GM12878 (cell line): ENCODE results near the gene CFDP1. TPM values are rescaled to one million over a fixed set of nuclear protein-coding genes. Genes with fewer than 3 reads are reported as not detected.

Source experiments
- ATAC-seq: fragments of 200-7000 bp; cut with Tn5 transposase; 3 replicates; pipeline ENCODE4 v1.9.1; 2020; ENCODE audit warnings: mild to moderate bottlenecking, moderate library complexity
- BruUV-seq: library from RNA; stranded (reverse); fragments of 400-500 nt; replicated peaks from 2 replicates; lab custom pipeline; 2021; lab: Mats Ljungman, UMichigan
- CTCF ChIA-PET: fragments of 300-600 bp; sonication (Branson Sonifier 250); formaldehyde crosslinking; extraction: SDS; loops from one replicate; lab custom pipeline; 2021; ENCODE audit warnings: inconsistent platforms; lab: Yijun Ruan, JAX
- POLR2A ChIA-PET: fragments of 350-600 bp; formaldehyde crosslinking; extraction: SDS; loops from one replicate; lab custom pipeline; 2021; ENCODE audit warnings: inconsistent platforms; lab: Charles Lee
- RAD21 ChIA-PET: fragments of 300-600 bp; sonication (Branson Sonifier 250); formaldehyde crosslinking; loops from one replicate; lab custom pipeline; 2023; ENCODE audit warnings: antibody characterized with exemption; ENCODE audit not compliant: unreplicated experiment; lab: Charles Lee
- SMC1A ChIA-PET: fragments of 300-600 bp; sonication (Branson Sonifier 250); formaldehyde crosslinking; loops from one replicate; lab custom pipeline; 2023; ENCODE audit not compliant: unreplicated experiment, uncharacterized antibody; lab: Charles Lee
- DNase-seq: peaks from one replicate; pipeline ENCODE4 v3.0.0-alpha.2; 2011; ENCODE audit warnings: low read depth, low spot score
- FAIRE-seq: peaks from 3 replicates; lab custom pipeline; 2011; peaks lifted over from hg19 to GRCh38; lab: Jason Lieb, UNC
- H2AFZ ChIP-seq: 2 replicates; pipeline ENCODE4 v1.6.0; 2011; ENCODE audit warnings: low read depth, low read length, control low read depth; ENCODE audit not compliant: control insufficient read depth
- H3K27ac ChIP-seq: 2 replicates; pipeline ENCODE4 v1.5.1; 2011; ENCODE audit warnings: control low read depth; ENCODE audit not compliant: control insufficient read depth, insufficient read depth
- H3K27me3 ChIP-seq, 2 experiments: replicated peaks in 1 of 2; 2 replicates each; pipeline versions ENCODE4 v1.6.0 to v1.6.1; 2011; ENCODE audit warnings: low read length in 1 of 2; ENCODE audit not compliant: control insufficient read depth in 2 of 2, insufficient read depth in 2 of 2
- H3K36me3 ChIP-seq, 2 experiments: 2 replicates each; pipeline ENCODE4 v1.5.1; 2011; ENCODE audit warnings: low read length in 1 of 2; ENCODE audit not compliant: control insufficient read depth in 2 of 2, insufficient read depth in 2 of 2
- H3K4me1 ChIP-seq: 2 replicates; pipeline ENCODE4 v1.6.1; 2011; ENCODE audit warnings: mild to moderate bottlenecking, low read length, moderate library complexity, mixed read lengths; ENCODE audit not compliant: control insufficient read depth, insufficient read depth
- H3K4me2 ChIP-seq: 2 replicates; pipeline ENCODE4 v1.6.0; 2011; ENCODE audit warnings: control low read depth; ENCODE audit not compliant: control insufficient read depth, insufficient read depth
- H3K4me3 ChIP-seq: fragments of 200-600 bp; sonication (generic); 2 replicates; pipeline ENCODE4 v1.5.1; 2016
- H3K79me2 ChIP-seq: 2 replicates; pipeline ENCODE4 v1.6.0; 2011; ENCODE audit warnings: low read length; ENCODE audit not compliant: control insufficient read depth, insufficient read depth
- H3K9ac ChIP-seq: 2 replicates; pipeline ENCODE4 v1.8.0; 2011; ENCODE audit warnings: low read length, control low read depth, mixed read lengths; ENCODE audit not compliant: control insufficient read depth, insufficient read depth
- H3K9me3 ChIP-seq: replicated peaks from 3 replicates; pipeline ENCODE4 v1.5.1; 2011; ENCODE audit warnings: mild to moderate bottlenecking, low read length; ENCODE audit not compliant: control insufficient read depth, insufficient read depth
- H4K20me1 ChIP-seq: 2 replicates; pipeline ENCODE4 v1.6.0; 2011; ENCODE audit not compliant: control insufficient read depth, insufficient read depth
- CHD2 ChIP-seq: IDR thresholded peaks from 2 replicates; pipeline ENCODE4 v1.6.1; 2011; ENCODE audit warnings: low read depth, low read length, improper control_type of control experiment, borderline replicate concordance
- EP300 ChIP-seq, 2 experiments: fragments of 150-350 bp in 1 of 2; IDR thresholded peaks; 2 replicates each; pipeline ENCODE4 v1.6.1; 2011 to 2012; ENCODE audit warnings: low read depth in 2 of 2, low read length in 2 of 2, borderline replicate concordance in 1 of 2, improper control_type of control experiment in 1 of 2, inconsistent platforms in 1 of 2; ENCODE audit not compliant: control insufficient read depth in 1 of 2
- HCFC1 ChIP-seq: fragments of 150-350 bp; IDR thresholded peaks from 2 replicates; pipeline ENCODE4 v1.6.1; 2014; ENCODE audit warnings: low read length
- NFXL1 ChIP-seq: fragments of 450-650 bp; IDR thresholded peaks from 2 replicates; pipeline ENCODE4 v1.6.1; 2017; ENCODE audit warnings: antibody characterized with exemption, mild to moderate bottlenecking, borderline replicate concordance
- WGBS: methylation state at CpG from one replicate; pipeline ENCODE4 v1.1.6; 2016; ENCODE audit warnings: low lambda C conversion rate; ENCODE audit not compliant: insufficient replicate concordance, insufficient coverage; ENCODE audit errors: missing lambda C conversion rate; 5-methylcytosine and 5-hydroxymethylcytosine counted together
- in situ Hi-C: fragments of 300-500 bp; cut with MboI; formaldehyde crosslinking; loops from 9 replicates; pipeline ENCODE4 v1.14.3; 2018; ENCODE audit warnings: mixed read lengths
- intact Hi-C: fragments of 100-400 bp; cut with micrococcal nuclease; formaldehyde crosslinking; loops from one replicate; pipeline ENCODE4 v1.14.2; 2022; ENCODE audit not compliant: unreplicated experiment
- polyA plus RNA-seq, 11 experiments: library from polyadenylated mRNA; depleted of rRNA in 4 of 11; unstranded in 6 of 11; stranded (reverse) in 5 of 11; fragments of >200 nt; fragmentation: Nextera tagmentation in 4 of 11; fragmentation: Illumina TruSeq in 1 of 11; extraction: Ambion mirVana in 4 of 11; extraction: Trizol in 1 of 11; gene quantifications; 1 replicate in 1 of 11; 2 replicates in 10 of 11; pipeline versions ENCODE4 v1.2.1 to v1.2.3, GENCODE V29; 2011 to 2016; ENCODE audit warnings: inconsistent platforms in 2 of 11, missing spikeins in 2 of 11, low read depth in 1 of 11
- total RNA-seq, 4 experiments: library from RNA; depleted of rRNA in 3 of 4; stranded (reverse); fragments of >200 nt in 3 of 4; fragmentation: Illumina TruSeq in 1 of 4; extraction: Trizol in 1 of 4; gene quantifications; 2 replicates each; pipeline versions ENCODE4 v1.2.1 to v1.2.3, GENCODE V29; 2013 to 2021
- TF ChIP-seq, protein P1 (sequence below): fragments of 450-650 bp; formaldehyde crosslinking; IDR thresholded peaks from 2 replicates; pipeline ENCODE4 v1.5.0; 2022; ENCODE audit warnings: mild to moderate bottlenecking, missing genetic modification characterization
- TF ChIP-seq, protein P2 (sequence below): IDR thresholded peaks from 2 replicates; pipeline ENCODE4 v1.6.1; 2012; ENCODE audit warnings: low read depth, low read length, improper control_type of control experiment

CFDP1 gene
- total and polyA plus RNA-seq, 10 of the 15 experiments (the other 5 are each of a cell fraction or from before 2014, with no cell fraction given) = 22.3 to 64.8 (median 36.7) TPM

DNA sequence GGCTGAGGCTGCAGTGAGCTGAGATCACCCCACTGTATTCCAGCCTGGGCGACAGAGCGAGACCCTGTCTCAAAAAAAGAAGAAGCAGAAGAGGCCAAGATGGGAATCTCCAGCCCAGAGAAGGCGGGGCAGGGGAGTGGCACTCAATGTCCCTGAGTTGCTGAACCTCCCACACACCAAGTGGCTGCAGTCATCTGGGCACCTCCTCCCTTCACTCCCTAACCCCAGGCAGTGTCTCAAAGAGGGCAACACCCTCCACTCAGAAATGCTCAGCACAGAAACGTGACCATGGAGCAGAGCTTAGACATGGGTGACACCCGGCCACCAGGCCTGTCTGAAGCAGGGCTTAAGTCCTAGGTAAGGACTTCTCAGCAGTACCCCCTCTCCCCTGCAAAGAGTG lies 145.6 kb downstream of the CFDP1 start:
- Histone ChIP-seq H3K79me2 (no peaks in the 10 kb centered on the region), H3K4me1 (peaks cover 10% of the 10 kb centered on the region), H3K27me3 (no peaks in the 10 kb centered on the region), H2AFZ (no peak overlapping the region), H4K20me1 (no peaks in the 10 kb centered on the region), H3K4me3 (no peak overlapping the region), H3K4me2 (no peak overlapping the region), H3K36me3 (no peaks in the 10 kb centered on the region), H3K9ac (no peak overlapping the region), H3K9me3 (no peaks in the 10 kb centered on the region; the same call in 2 of the 3 replicates), H3K27ac (no peak overlapping the region)
- no peak for TF ChIP-seq EP300 (IDR thresholded peaks at IDR 0.05; ENCODE audit: borderline replicate concordance in 1 of 2, control insufficient read depth in 1 of 2, low read depth in 2 of 2, low read length in 2 of 2)
- no peak for TF ChIP-seq NFXL1
- TF ChIP-seq, protein P1, sequence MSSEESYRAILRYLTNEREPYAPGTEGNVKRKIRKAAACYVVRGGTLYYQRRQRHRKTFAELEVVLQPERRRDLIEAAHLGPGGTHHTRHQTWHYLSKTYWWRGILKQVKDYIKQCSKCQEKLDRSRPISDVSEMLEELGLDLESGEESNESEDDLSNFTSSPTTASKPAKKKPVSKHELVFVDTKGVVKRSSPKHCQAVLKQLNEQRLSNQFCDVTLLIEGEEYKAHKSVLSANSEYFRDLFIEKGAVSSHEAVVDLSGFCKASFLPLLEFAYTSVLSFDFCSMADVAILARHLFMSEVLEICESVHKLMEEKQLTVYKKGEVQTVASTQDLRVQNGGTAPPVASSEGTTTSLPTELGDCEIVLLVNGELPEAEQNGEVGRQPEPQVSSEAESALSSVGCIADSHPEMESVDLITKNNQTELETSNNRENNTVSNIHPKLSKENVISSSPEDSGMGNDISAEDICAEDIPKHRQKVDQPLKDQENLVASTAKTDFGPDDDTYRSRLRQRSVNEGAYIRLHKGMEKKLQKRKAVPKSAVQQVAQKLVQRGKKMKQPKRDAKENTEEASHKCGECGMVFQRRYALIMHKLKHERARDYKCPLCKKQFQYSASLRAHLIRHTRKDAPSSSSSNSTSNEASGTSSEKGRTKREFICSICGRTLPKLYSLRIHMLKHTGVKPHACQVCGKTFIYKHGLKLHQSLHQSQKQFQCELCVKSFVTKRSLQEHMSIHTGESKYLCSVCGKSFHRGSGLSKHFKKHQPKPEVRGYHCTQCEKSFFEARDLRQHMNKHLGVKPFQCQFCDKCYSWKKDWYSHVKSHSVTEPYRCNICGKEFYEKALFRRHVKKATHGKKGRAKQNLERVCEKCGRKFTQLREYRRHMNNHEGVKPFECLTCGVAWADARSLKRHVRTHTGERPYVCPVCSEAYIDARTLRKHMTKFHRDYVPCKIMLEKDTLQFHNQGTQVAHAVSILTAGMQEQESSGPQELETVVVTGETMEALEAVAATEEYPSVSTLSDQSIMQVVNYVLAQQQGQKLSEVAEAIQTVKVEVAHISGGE (CRISPR knock-in tag) = no peak
- no peak for TF ChIP-seq HCFC1
- no peak for TF ChIP-seq CHD2
- TF ChIP-seq, protein P2, sequence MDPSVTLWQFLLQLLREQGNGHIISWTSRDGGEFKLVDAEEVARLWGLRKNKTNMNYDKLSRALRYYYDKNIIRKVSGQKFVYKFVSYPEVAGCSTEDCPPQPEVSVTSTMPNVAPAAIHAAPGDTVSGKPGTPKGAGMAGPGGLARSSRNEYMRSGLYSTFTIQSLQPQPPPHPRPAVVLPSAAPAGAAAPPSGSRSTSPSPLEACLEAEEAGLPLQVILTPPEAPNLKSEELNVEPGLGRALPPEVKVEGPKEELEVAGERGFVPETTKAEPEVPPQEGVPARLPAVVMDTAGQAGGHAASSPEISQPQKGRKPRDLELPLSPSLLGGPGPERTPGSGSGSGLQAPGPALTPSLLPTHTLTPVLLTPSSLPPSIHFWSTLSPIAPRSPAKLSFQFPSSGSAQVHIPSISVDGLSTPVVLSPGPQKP = no peak
- ChIA-PET SMC1A (no interaction called here), RAD21 (interaction anchor here (1.1 to 2.1 kb wide), 2 partner anchors 54 to 92 kb away, joined by 3 to 5 read pairs; no protein-coding TSS in a partner anchor), CTCF (no interaction called here), POLR2A (no interaction called here)
- no TSS peak for BruUV-seq
- intact Hi-C loops = no loop called here
- ATAC-seq (peak; percentile 44), DNase-seq (no peak), FAIRE-seq (no peak)
- 63% methylated on average over 5 of the region's 5 CpGs for WGBS
- in situ Hi-C loops = no loop called here
